HUES6 (cell line): ENCODE data around the gene KCNE3.

ENCODE experiments used
- H3K27ac ChIP-seq: 2 replicates; pipeline ENCODE4 v1.7.0; 2013; ENCODE audit warnings: low read depth, mild to moderate bottlenecking, low read length, inconsistent platforms
- H3K27me3 ChIP-seq: 2 replicates; pipeline ENCODE4 v1.6.1; 2013; ENCODE audit warnings: low read length; ENCODE audit not compliant: control insufficient read depth, insufficient read depth
- H3K36me3 ChIP-seq: 2 replicates; pipeline ENCODE4 v1.6.1; 2013; ENCODE audit warnings: low read length; ENCODE audit not compliant: control insufficient read depth, insufficient read depth
- H3K4me1 ChIP-seq: 2 replicates; pipeline ENCODE4 v1.6.1; 2013; ENCODE audit warnings: low read length; ENCODE audit not compliant: control insufficient read depth, insufficient read depth
- H3K4me3 ChIP-seq: 2 replicates; pipeline ENCODE4 v1.5.1; 2013; ENCODE audit warnings: low read depth, low read length
- H3K9ac ChIP-seq: one replicate; pipeline ENCODE4 v1.6.1; 2013; ENCODE audit warnings: mild to moderate bottlenecking, low read length
- H3K9me3 ChIP-seq: 2 replicates; pipeline ENCODE4 v1.6.1; 2013; ENCODE audit warnings: low read depth, low read length; ENCODE audit not compliant: control insufficient read depth, insufficient read depth

The KCNE3 gene

GRCh38 chr11:74412733-74413359 lies 54.5 kb downstream of the KCNE3 start:
- Histone ChIP-seq H3K27me3 (no peaks in the 10 kb centered on the region), H3K4me1 (peaks cover 3% of the 10 kb centered on the region; the same call in 1 of the 2 replicates), H3K36me3 (no peaks in the 10 kb centered on the region), H3K4me3 (no peak overlapping the region), H3K9ac (no peak overlapping the region), H3K27ac (no peak overlapping the region), H3K9me3 (no peaks in the 10 kb centered on the region)

GRCh38 chr11:74412321-74412720 lies 55.0 kb downstream of the KCNE3 start:
- Histone ChIP-seq H3K9me3 (no peaks in the 10 kb centered on the region), H3K4me3 (no peak overlapping the region), H3K9ac (no peak overlapping the region), H3K4me1 (peaks cover 3% of the 10 kb centered on the region; the same call in 1 of the 2 replicates), H3K27me3 (no peaks in the 10 kb centered on the region), H3K36me3 (no peaks in the 10 kb centered on the region), H3K27ac (no peak overlapping the region)

- Histone ChIP-seq H3K4me1 (peaks cover 3% of the 10 kb centered on the region; the same call in 1 of the 2 replicates), H3K27me3 (no peaks in the 10 kb centered on the region), H3K27ac (no peak overlapping the region), H3K4me3 (no peak overlapping the region), H3K9ac (no peak overlapping the region), H3K9me3 (no peaks in the 10 kb centered on the region), H3K36me3 (no peaks in the 10 kb centered on the region)
Observed at GRCh38 chr11:74409633-74410032, 57.7 kb downstream of the KCNE3 start.
